Prostate gland (tissue), 2 donors: ENCODE results near the gene RGS7.

Source experiments
- CTCF ChIP-seq, 4 experiments: fragments of 200-600 bp in 2 of 4; fragments of 450-650 bp in 2 of 4; sonication (generic) in 2 of 4; IDR thresholded peaks; 1 replicate in 3 of 4; 2 replicates in 1 of 4; pipeline ENCODE4 v1.5.1; 2016 to 2019; ENCODE audit warnings: antibody characterized with exemption in 4 of 4, mild to moderate bottlenecking in 2 of 4, moderate library complexity in 2 of 4
- POLR2A ChIP-seq: fragments of 450-650 bp; IDR thresholded peaks from one replicate; pipeline ENCODE4 v1.6.1; 2016; ENCODE audit warnings: antibody characterized with exemption, mild to moderate bottlenecking

- TF ChIP-seq CTCF (IDR thresholded peaks at IDR 0.05) (no peak), POLR2A (no peak)
Observed at GRCh38 chr1:241237873-241238272, 119.1 kb downstream of the RGS7 start.
